Muscle of leg (tissue), 16 donors: ENCODE data around the gene ADNP2. TPM values are rescaled to one million over a fixed set of nuclear protein-coding genes. Genes with fewer than 3 reads are reported as not detected.

Source experiments
- DNase-seq: peaks from one replicate; pipeline ENCODE4 v3.0.0; 2013
- H3K27ac ChIP-seq: one replicate; pipeline ENCODE4 v1.5.1; 2013; ENCODE audit warnings: mild to moderate bottlenecking, low read length, control low read depth
- H3K27me3 ChIP-seq: one replicate; pipeline ENCODE4 v1.6.1; 2013; ENCODE audit warnings: low read length; ENCODE audit not compliant: control insufficient read depth, insufficient read depth
- H3K36me3 ChIP-seq: one replicate; pipeline ENCODE4 v1.6.1; 2013; ENCODE audit warnings: low read length; ENCODE audit not compliant: control insufficient read depth, insufficient read depth
- H3K4me1 ChIP-seq: one replicate; pipeline ENCODE4 v1.6.1; 2013; ENCODE audit warnings: low read length; ENCODE audit not compliant: control insufficient read depth, insufficient read depth
- H3K4me3 ChIP-seq: one replicate; pipeline ENCODE4 v1.5.1; 2013; ENCODE audit warnings: low read length, control low read depth
- H3K9me3 ChIP-seq: replicated peaks from 2 replicates; pipeline ENCODE4 v1.6.1; 2013; ENCODE audit warnings: low read depth, low read length; ENCODE audit not compliant: control insufficient read depth
- WGBS: methylation state at CpG from one replicate; pipeline ENCODE4 v1.1.5; 2013; ENCODE audit warnings: missing lambda C conversion rate; ENCODE audit not compliant: insufficient coverage; 5-methylcytosine and 5-hydroxymethylcytosine counted together
- long read RNA-seq, 11 donors: transcript quantifications; one replicate each; lab custom pipeline, GENCODE V29; 2026
- polyA plus RNA-seq, 8 donors: library from polyadenylated mRNA; unstranded; fragments of 120-200 nt; gene quantifications; one replicate each; pipeline versions ENCODE4 v1.2.1 to v1.2.3, GENCODE V29; 2013; ENCODE audit warnings: inconsistent platforms in 1 of 8, low replicate concordance in 1 of 8; ENCODE audit not compliant: insufficient read length in 8 of 8, insufficient read depth in 1 of 8
- total RNA-seq: library from RNA; stranded (reverse); fragments of 120-200 nt; gene quantifications from one replicate; pipeline ENCODE4 v1.2.4, GENCODE V29; 2013

Gene ADNP2, protein sequence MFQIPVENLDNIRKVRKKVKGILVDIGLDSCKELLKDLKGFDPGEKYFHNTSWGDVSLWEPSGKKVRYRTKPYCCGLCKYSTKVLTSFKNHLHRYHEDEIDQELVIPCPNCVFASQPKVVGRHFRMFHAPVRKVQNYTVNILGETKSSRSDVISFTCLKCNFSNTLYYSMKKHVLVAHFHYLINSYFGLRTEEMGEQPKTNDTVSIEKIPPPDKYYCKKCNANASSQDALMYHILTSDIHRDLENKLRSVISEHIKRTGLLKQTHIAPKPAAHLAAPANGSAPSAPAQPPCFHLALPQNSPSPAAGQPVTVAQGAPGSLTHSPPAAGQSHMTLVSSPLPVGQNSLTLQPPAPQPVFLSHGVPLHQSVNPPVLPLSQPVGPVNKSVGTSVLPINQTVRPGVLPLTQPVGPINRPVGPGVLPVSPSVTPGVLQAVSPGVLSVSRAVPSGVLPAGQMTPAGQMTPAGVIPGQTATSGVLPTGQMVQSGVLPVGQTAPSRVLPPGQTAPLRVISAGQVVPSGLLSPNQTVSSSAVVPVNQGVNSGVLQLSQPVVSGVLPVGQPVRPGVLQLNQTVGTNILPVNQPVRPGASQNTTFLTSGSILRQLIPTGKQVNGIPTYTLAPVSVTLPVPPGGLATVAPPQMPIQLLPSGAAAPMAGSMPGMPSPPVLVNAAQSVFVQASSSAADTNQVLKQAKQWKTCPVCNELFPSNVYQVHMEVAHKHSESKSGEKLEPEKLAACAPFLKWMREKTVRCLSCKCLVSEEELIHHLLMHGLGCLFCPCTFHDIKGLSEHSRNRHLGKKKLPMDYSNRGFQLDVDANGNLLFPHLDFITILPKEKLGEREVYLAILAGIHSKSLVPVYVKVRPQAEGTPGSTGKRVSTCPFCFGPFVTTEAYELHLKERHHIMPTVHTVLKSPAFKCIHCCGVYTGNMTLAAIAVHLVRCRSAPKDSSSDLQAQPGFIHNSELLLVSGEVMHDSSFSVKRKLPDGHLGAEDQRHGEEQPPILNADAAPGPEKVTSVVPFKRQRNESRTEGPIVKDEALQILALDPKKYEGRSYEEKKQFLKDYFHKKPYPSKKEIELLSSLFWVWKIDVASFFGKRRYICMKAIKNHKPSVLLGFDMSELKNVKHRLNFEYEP
- total RNA-seq (7.7 TPM), polyA plus RNA-seq (10 to 100 TPM in 6 of 8 donors, 1 to 10 TPM in 2; 8.6 to 12.9 (median 11.6) TPM)
- long read RNA-seq, donor 1 = 0 reads
- long read RNA-seq, donor 2 = 0 reads
- long read RNA-seq, donor 3, full-length matches to known transcripts = 6 of 6 reads
- long read RNA-seq, donor 3, partial matches to known transcripts = 0 of 6 reads
- long read RNA-seq, donor 3, other reads (novel, unspliced or antisense) = 0 of 6 reads
- long read RNA-seq, donor 4, full-length matches to known transcripts = 2 of 2 reads
- long read RNA-seq, donor 4, partial matches to known transcripts = 0 of 2 reads
- long read RNA-seq, donor 4, other reads (novel, unspliced or antisense) = 0 of 2 reads
- long read RNA-seq, donor 5, full-length matches to known transcripts = 7 of 7 reads
- long read RNA-seq, donor 5, partial matches to known transcripts = 0 of 7 reads
- long read RNA-seq, donor 5, other reads (novel, unspliced or antisense) = 0 of 7 reads
- long read RNA-seq, donor 6, full-length matches to known transcripts = 3 of 3 reads
- long read RNA-seq, donor 6, partial matches to known transcripts = 0 of 3 reads
- long read RNA-seq, donor 6, other reads (novel, unspliced or antisense) = 0 of 3 reads
- long read RNA-seq, donor 7, full-length matches to known transcripts = 2 of 2 reads
- long read RNA-seq, donor 7, partial matches to known transcripts = 0 of 2 reads
- long read RNA-seq, donor 7, other reads (novel, unspliced or antisense) = 0 of 2 reads
- long read RNA-seq, donor 8 = 0 reads
- long read RNA-seq, donor 9, full-length matches to known transcripts = 6 of 6 reads
- long read RNA-seq, donor 9, partial matches to known transcripts = 0 of 6 reads
- long read RNA-seq, donor 9, other reads (novel, unspliced or antisense) = 0 of 6 reads
- long read RNA-seq, donor 10, full-length matches to known transcripts = 3 of 3 reads
- long read RNA-seq, donor 10, partial matches to known transcripts = 0 of 3 reads
- long read RNA-seq, donor 10, other reads (novel, unspliced or antisense) = 0 of 3 reads
- long read RNA-seq, donor 11, full-length matches to known transcripts = 4 of 4 reads
- long read RNA-seq, donor 11, partial matches to known transcripts = 0 of 4 reads
- long read RNA-seq, donor 11, other reads (novel, unspliced or antisense) = 0 of 4 reads

DNA sequence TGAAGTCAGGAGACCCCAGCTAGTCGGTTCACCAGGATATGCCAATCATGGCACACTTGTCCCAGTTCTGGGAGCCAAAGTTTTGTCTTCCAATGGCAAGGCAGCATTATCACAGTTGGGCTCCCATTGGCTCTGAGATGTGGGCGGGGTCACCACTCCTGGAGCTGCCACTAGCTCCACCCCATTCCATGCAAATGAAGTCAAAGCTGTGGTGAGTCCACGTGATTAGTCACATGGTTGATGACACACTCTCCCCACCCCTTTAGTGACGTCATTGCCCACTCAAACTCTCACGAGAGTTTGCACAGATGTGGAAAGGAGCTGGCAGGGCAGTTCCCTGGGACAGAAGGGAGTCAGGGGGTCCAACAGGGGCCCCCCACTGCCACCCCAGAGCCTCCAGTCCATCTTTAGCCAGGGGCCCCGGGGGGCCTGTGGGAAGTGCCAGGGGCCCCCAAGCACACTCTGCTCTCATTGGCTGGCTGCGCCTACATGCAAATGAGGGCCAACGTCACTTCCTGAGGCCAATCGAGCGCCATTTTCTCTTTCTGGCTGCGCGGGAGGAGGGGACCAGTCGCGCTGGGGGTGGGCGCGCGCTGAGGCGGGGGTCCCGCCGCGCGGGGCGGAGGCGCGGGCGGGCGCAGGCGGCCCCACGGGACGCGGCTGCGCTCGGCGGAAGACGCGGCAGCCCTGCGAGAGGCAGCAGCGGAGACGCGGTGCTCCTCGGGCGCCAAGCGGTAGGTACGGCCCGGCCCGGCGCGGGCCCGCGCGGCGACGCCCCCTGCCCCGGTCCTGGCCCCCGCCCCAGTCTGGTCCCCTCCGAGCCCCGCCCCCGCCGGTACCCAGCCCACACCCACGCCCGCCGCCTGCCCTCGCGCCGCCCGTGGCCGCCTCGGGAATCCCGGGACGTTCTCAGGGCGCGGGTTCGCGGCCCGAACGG is at the start of gene ADNP2:
TSS of gene ADNP2 (plus strand) at position 524 of the 937 bp plus-strand sequence. CDS start 8,281 bp downstream, outside the sequence.
- peak; percentile 95 for DNase-seq
- 2% methylated on average over 69 of the region's 76 CpGs for WGBS
- Histone ChIP-seq H3K4me3 (peak within 1 kb of the TSS; percentile 75), H3K27me3 (no peaks in the 10 kb centered on the region), H3K4me1 (peaks cover 8% of the 10 kb centered on the region), H3K27ac (peak within 1 kb of the TSS; percentile 97), H3K9me3 (peaks cover 3% of the 10 kb centered on the region), H3K36me3 (no peaks in the 10 kb centered on the region)

DNA sequence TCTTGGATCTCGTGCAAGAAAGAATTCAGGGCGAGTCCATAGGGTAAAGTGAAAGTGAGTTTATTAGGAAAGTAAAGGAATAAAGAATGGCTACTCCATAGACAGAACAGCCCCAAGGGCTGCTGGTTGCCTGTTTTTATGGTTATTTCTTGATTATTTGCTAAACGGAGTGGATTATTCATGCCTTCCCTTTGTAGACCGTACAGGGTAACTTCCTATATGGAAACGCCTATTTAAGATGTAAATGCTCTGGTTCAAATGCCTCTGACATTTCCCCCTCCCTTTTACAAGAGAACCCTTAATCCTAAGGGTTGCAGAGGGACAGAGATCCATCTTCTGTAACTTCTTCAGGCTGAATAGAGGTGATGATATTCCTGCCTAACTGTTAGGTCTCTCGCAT is 49.1 kb upstream of the ADNP2 start:
- Histone ChIP-seq H3K36me3 (no peaks in the 10 kb centered on the region), H3K4me1 (no peaks in the 10 kb centered on the region), H3K27ac (no peak overlapping the region), H3K27me3 (no peaks in the 10 kb centered on the region), H3K9me3 (peaks cover 28% of the 10 kb centered on the region), H3K4me3 (no peak overlapping the region)
- DNase-seq = no peak
- WGBS = 69% methylated on average over 3 of the region's 6 CpGs

DNA sequence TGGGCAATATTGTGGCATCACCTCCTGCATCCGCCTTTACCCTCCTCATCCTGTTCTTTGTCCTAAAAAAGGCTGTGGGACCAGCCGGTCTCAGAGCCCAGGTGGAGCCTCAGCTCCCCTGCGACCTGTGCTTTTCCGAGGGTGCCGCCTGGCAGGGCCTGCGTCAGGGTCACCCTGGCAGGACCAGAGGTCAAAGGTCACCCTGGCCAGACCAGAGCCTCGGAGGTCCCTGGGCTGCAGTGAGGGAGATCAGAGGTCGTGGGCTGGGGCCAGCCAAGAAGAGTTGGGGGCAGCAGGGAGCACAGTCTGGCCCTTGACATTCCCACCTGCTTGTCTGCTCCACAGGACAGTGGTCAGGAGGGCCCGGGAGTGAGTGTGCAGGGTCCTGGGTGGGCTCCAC is 43.4 kb upstream of the ADNP2 start:
- no peaks in the 10 kb centered on the region for H3K4me1 ChIP-seq
- no peaks in the 10 kb centered on the region for H3K36me3 ChIP-seq
- WGBS = 71% methylated on average over 8 of the region's 9 CpGs
- no peak overlapping the region for H3K27ac ChIP-seq
- DNase-seq = no peak
- H3K4me3 ChIP-seq = no peak overlapping the region
- no peaks in the 10 kb centered on the region for H3K27me3 ChIP-seq
- H3K9me3 ChIP-seq = peaks cover 3% of the 10 kb centered on the region

DNA sequence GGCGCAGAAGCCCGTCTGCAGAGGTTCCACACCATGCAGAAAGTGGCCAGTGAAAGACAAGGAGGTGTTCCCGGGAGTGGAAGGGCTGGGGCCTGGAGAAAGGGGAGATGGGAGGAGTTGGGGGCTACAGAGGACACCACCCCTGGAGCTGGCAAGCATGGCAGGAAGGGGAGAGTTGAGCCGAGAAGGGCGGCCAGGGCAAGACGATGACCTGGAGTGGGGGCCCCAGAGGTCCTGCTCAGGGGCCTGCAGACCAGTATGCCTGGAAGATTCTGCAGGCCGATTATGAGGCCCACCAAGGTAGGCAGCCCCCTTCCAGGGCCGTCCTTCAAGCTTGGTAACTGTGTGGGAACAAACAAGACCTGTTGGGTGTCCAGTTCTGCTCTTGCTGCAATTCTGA is 41.7 kb upstream of the ADNP2 start:
- H3K36me3 ChIP-seq = no peaks in the 10 kb centered on the region
- WGBS = 88% methylated on average over 6 of the region's 8 CpGs

DNA sequence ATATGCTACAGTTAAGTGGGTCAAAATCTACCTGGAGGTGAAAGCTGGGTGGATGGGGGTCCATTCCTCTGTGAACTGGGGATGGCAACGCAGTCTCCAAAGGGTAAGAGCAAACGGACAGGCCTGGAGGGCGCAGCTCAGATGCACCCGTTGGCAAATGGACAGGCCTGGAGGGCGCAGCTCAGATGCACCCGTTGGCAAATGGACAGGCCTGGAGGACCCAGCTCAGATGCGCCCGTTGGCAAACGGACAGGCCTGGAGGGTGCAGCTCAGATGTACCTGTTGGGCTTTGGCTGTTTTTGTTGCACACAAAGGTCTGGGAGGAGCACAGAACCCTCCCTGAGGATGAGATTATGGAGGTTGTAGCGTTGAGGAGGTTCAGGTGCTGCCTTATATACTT is 41.2 kb upstream of the ADNP2 start:
- no peak overlapping the region for H3K27ac ChIP-seq
- no peaks in the 10 kb centered on the region for H3K36me3 ChIP-seq
- 88% methylated on average over 9 of the region's 10 CpGs for whole genome bisulfite sequencing
- no peaks in the 10 kb centered on the region for H3K27me3 ChIP-seq
- no peak for DNase-seq
- no peaks in the 10 kb centered on the region for H3K4me1 ChIP-seq
- no peak overlapping the region for H3K4me3 ChIP-seq
- H3K9me3 ChIP-seq = no peaks in the 10 kb centered on the region

More for the DNA sequence above, 41.7 kb upstream of the ADNP2 start:
- no peak for DNase-seq
- H3K27ac ChIP-seq = no peak overlapping the region
- H3K4me3 ChIP-seq = no peak overlapping the region
- H3K4me1 ChIP-seq = no peaks in the 10 kb centered on the region
- no peaks in the 10 kb centered on the region for H3K27me3 ChIP-seq
- no peaks in the 10 kb centered on the region for H3K9me3 ChIP-seq

DNA sequence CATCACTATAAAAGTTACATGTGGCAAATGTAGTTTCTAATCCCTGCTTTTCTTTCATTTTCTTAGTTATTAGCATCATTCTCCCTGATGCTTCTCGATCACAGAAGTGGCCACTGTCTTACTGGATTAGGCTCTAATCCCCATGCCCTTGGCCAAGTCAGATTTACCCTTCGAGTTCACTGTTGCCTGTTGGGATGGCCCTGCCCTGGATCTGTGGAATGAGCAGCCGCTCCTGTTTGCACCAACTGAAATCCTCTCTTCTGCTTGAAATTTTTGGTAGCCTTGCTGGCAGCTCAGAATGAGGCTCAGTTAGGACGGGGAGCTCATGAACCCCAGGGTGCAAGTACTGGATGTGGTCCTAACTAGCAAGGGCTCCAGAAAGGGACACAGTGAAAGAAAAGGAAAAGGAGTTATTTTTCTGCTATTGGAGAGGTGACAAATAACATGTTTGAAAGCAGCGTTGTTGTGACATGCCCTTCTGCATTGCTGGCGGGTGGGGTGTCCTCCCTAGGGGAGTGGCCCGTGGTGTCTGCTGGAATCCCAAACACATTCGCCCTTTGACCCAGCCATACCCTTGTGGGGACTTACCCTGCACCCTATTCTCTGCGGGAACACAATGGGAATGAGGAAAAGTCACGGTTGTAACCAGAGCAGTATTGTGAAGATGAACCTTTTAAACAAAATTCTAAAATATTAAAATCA is 40.3 kb upstream of the ADNP2 start:
- H3K27ac ChIP-seq = no peak overlapping the region
- DNase-seq = no peak
- no peaks in the 10 kb centered on the region for H3K4me1 ChIP-seq
- H3K9me3 ChIP-seq = no peaks in the 10 kb centered on the region
- H3K36me3 ChIP-seq = no peaks in the 10 kb centered on the region
- no peak overlapping the region for H3K4me3 ChIP-seq
- no peaks in the 10 kb centered on the region for H3K27me3 ChIP-seq
- 78% methylated on average over 6 of the region's 10 CpGs for WGBS

DNA sequence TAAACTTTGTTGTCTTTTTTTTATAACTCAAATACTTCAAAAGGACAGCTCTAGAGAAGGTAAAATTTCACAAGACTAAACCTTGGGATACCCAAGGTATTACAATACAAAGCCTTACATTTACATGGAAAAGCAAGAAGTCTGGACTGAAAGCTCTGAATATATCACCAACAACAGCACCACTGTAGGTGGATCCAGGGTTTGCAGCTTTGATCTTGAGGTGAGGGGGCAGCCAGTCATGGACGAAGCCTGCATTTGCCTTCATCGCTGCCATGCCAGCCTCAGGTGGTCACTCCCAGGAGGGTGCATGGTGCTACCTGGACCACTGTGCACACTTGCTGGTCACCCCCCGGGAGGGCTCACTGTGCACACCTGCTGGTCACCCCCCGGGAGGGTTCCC is 38.2 kb upstream of the ADNP2 start:
- WGBS = 100% methylated on average over 1 of the region's 4 CpGs
- no peak overlapping the region for H3K4me3 ChIP-seq
- no peaks in the 10 kb centered on the region for H3K36me3 ChIP-seq

More for the DNA sequence above, 38.2 kb upstream of the ADNP2 start:
- DNase-seq = no peak
- H3K9me3 ChIP-seq = no peaks in the 10 kb centered on the region
- no peaks in the 10 kb centered on the region for H3K4me1 ChIP-seq
- H3K27me3 ChIP-seq = no peaks in the 10 kb centered on the region
- H3K27ac ChIP-seq = no peak overlapping the region
